Breast epithelium (tissue), 3 donors: ENCODE results near the gene CSH2.

Source experiments
- POLR2A ChIP-seq: fragments of 450-650 bp; IDR thresholded peaks from one replicate; pipeline ENCODE4 v1.6.1; 2016; ENCODE audit warnings: antibody characterized with exemption, mild to moderate bottlenecking, moderate library complexity
- TF ChIP-seq, protein P1 (sequence below), 3 donors: fragments of 450-650 bp; IDR thresholded peaks; one replicate each; pipeline ENCODE4 v1.5.1; 2016 to 2017; ENCODE audit warnings: antibody characterized with exemption in 3 of 3, mild to moderate bottlenecking in 3 of 3, moderate library complexity in 3 of 3

GRCh38 chr17:63911041-63911635 is 37.7 kb upstream of the CSH2 start, which contains the start of gene CSHL1:
- TF ChIP-seq POLR2A, result no peak
- TF ChIP-seq, protein P1, sequence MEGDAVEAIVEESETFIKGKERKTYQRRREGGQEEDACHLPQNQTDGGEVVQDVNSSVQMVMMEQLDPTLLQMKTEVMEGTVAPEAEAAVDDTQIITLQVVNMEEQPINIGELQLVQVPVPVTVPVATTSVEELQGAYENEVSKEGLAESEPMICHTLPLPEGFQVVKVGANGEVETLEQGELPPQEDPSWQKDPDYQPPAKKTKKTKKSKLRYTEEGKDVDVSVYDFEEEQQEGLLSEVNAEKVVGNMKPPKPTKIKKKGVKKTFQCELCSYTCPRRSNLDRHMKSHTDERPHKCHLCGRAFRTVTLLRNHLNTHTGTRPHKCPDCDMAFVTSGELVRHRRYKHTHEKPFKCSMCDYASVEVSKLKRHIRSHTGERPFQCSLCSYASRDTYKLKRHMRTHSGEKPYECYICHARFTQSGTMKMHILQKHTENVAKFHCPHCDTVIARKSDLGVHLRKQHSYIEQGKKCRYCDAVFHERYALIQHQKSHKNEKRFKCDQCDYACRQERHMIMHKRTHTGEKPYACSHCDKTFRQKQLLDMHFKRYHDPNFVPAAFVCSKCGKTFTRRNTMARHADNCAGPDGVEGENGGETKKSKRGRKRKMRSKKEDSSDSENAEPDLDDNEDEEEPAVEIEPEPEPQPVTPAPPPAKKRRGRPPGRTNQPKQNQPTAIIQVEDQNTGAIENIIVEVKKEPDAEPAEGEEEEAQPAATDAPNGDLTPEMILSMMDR (IDR thresholded peaks at IDR 0.05), result no peak
